Measurements from ENCODE around the gene DNHD1. TPM values are rescaled to one million over a fixed set of nuclear protein-coding genes. Genes with fewer than 3 reads are reported as not detected.

The DNHD1 gene
- total and polyA plus RNA-seq, 8 donors, result 1.8 to 45.1 (median 11.4) TPM

GRCh38 chr11:6617315-6617781 is 120.3 kb downstream of the DNHD1 start:
- 66 to 94% (median 89%) methylated on average over 4 to 5 of the region's 5 CpGs for WGBS, 5 donors
- Histone ChIP-seq H3K4me3 (peak overlapping the region in 2 of 4 donors; percentile 72 to 83), H3K36me3 (peaks cover 22 to 35% (median 30%) of the 10 kb centered on the region in 4 donors), H3K9me3 (no peaks in the 10 kb centered on the region), H3K27ac (peak overlapping the region in 4 of 5 donors; percentile 77 to 95 (median 90)), H3K27me3 (no peaks in the 10 kb centered on the region), H3K4me1 (peaks cover 21 to 43% (median 31%) of the 10 kb centered on the region in 4 donors)
- no peak for DNase-seq
- intact Hi-C loops (cut with DNase I; ENCODE audit: low total_unique reads), result no loop called here
- TF ChIP-seq POLR2AphosphoS5 (IDR thresholded peaks at IDR 0.05), result no peak
- TF ChIP-seq POLR2A (IDR thresholded peaks at IDR 0.05), result no peak
- no peak for TF ChIP-seq EP300 (IDR thresholded peaks at IDR 0.05)
- TF ChIP-seq, protein P1, sequence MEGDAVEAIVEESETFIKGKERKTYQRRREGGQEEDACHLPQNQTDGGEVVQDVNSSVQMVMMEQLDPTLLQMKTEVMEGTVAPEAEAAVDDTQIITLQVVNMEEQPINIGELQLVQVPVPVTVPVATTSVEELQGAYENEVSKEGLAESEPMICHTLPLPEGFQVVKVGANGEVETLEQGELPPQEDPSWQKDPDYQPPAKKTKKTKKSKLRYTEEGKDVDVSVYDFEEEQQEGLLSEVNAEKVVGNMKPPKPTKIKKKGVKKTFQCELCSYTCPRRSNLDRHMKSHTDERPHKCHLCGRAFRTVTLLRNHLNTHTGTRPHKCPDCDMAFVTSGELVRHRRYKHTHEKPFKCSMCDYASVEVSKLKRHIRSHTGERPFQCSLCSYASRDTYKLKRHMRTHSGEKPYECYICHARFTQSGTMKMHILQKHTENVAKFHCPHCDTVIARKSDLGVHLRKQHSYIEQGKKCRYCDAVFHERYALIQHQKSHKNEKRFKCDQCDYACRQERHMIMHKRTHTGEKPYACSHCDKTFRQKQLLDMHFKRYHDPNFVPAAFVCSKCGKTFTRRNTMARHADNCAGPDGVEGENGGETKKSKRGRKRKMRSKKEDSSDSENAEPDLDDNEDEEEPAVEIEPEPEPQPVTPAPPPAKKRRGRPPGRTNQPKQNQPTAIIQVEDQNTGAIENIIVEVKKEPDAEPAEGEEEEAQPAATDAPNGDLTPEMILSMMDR (IDR thresholded peaks at IDR 0.05), result no peak

GRCh38 chr11:6618117-6619003 is 121.3 kb downstream of the DNHD1 start:
- H3K9me3 ChIP-seq, result no peaks in the 10 kb centered on the region
- peaks cover 15 to 36% (median 24%) of the 10 kb centered on the region in 4 donors for H3K4me1 ChIP-seq
- H3K27me3 ChIP-seq, result no peaks in the 10 kb centered on the region
- peak overlapping the region; percentile 70 to 83 (median 74) for H3K4me3 ChIP-seq
- H3K27ac ChIP-seq, result peak overlapping the region; percentile 60 to 95 (median 86)
- intact Hi-C loops (cut with DNase I; ENCODE audit: low total_unique reads), result no loop called here
- TF ChIP-seq EP300 (IDR thresholded peaks at IDR 0.05) (no peak), POLR2A (IDR thresholded peaks at IDR 0.05) (no peak), POLR2AphosphoS5 (IDR thresholded peaks at IDR 0.05) (peak in 2 of 3 donors; percentile 72 to 73)
- TF ChIP-seq, protein P1 (IDR thresholded peaks at IDR 0.05), result no peak
- H3K36me3 ChIP-seq, result peaks cover 22 to 44% (median 37%) of the 10 kb centered on the region in 4 donors
- DNase-seq, result peak; percentile 49 to 85
- 8 to 11% (median 9%) methylated on average over 14 to 15 of the region's 15 CpGs for WGBS, 5 donors

DNA sequence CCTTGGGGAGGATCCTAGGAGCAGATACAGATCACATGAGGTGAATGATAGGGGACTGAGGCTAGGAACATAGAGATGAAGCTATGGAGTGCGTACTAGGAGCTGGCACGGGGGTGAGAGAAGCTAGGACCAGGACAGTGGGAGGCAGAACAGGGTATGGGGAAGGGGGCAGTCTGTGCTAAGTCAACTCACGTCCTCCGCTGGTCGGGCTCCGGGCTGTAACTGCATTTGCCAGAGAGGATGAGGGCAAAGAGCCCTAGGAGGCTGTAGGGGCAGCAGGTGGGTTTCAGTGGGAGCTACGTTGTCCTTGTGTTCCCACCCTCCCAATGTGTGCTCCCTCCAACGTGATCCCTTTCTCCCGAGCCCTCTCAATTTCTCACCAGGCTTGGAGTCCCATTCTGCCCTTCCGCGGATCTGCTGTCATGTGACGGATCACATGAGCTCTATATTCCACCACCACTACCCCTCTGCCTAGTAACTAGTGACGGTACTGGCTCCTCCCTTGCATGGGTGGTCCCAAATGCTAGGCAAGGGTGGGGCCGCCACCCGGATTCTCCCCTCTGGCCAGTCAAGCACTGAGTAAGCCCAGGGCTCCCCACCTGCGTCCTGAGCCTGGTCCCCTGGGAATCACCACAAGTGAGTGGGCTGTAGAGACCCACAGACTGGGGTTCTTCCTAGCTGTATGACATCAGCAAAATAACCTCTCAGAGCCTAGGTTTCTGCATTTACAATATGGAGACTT is 122.1 kb downstream of the DNHD1 start, which contains the start of gene TPP1:
TPP1 (minus strand) TSS at position 419 of the 742 bp plus-strand sequence; CDS start at position 397, 22 bp downstream.
- intact Hi-C loops (cut with DNase I; ENCODE audit: low total_unique reads), result no loop called here
- DNase-seq, result peak; percentile 94 to 98
- H3K4me3 ChIP-seq, result peak within 1 kb of the TSS; percentile 70 to 83 (median 74)
- H3K27ac ChIP-seq, result peak within 1 kb of the TSS; percentile 60 to 95 (median 86)
- TF ChIP-seq POLR2AphosphoS5 (IDR thresholded peaks at IDR 0.05) (peak; percentile 93 to 98 (median 96)), POLR2A (IDR thresholded peaks at IDR 0.05) (peak in 1 of 4 donors; percentile 20), EP300 (IDR thresholded peaks at IDR 0.05) (no peak)
- no peaks in the 10 kb centered on the region for H3K9me3 ChIP-seq
- H3K27me3 ChIP-seq, result no peaks in the 10 kb centered on the region
- WGBS, 5 donors, result 0 to 2% (median 0%) methylated on average over 15 to 16 of the region's 16 CpGs
- peaks cover 15 to 29% (median 21%) of the 10 kb centered on the region in 4 donors for H3K4me1 ChIP-seq
- H3K36me3 ChIP-seq, result peaks cover 22 to 50% (median 44%) of the 10 kb centered on the region in 4 donors

DNA sequence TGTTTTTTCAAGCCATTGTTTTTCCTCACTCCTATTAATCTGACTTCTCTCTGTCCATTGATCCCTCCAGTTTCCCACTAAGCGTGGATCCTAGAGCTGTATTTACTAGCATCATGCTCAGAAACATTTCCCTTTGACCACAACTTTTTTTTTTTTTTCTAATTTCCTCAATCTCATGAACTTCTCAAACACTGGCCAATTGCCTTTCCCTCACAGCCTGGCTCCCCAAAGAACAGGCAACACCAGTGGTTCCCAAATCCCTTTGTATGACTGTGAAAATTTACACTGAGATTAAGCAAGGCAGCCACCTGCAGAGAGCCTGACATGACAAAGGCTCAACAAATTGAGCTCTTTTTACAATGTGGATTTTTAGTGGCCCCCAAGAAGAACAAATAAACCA is 123.6 kb downstream of the DNHD1 start:
- H3K27ac ChIP-seq, result no peak overlapping the region
- H3K4me3 ChIP-seq, result no peak overlapping the region
- peaks cover 15 to 29% (median 21%) of the 10 kb centered on the region in 4 donors for H3K4me1 ChIP-seq
- no peak for DNase-seq
- intact Hi-C loops (cut with DNase I; ENCODE audit: low total_unique reads), result no loop called here
- no peaks in the 10 kb centered on the region for H3K27me3 ChIP-seq
- TF ChIP-seq POLR2AphosphoS5 (IDR thresholded peaks at IDR 0.05), result no peak
- no peak for TF ChIP-seq EP300 (IDR thresholded peaks at IDR 0.05)
- TF ChIP-seq POLR2A (IDR thresholded peaks at IDR 0.05), result no peak
- TF ChIP-seq, protein P1 (IDR thresholded peaks at IDR 0.05), result no peak
- peaks cover 19 to 50% (median 44%) of the 10 kb centered on the region in 4 donors for H3K36me3 ChIP-seq
- no peaks in the 10 kb centered on the region for H3K9me3 ChIP-seq
- 31 to 92% (median 77%) methylated on average over 1 of the region's 1 CpG for WGBS, 5 donors

Other genes starting within 250 kb of the DNHD1 start
- 10 to 100 TPM in 4 of 5 donors, not detected in 1; 17.5 to 47.8 (median 30.2) TPM for gene CCKBR, start 237.4 kb upstream of the DNHD1 start, total RNA-seq
- 10 to 100 TPM in 1 of 3 donors, 1 to 10 TPM in 2; 6.5 to 11.5 (median 7.5) TPM for gene CCKBR, start 237.4 kb upstream of the DNHD1 start, polyA plus RNA-seq
- 100 to 1,000 TPM in 1 of 5 donors, 10 to 100 TPM in 4; 12.8 to 166 (median 22.9) TPM for gene CAVIN3, start 176.8 kb upstream of the DNHD1 start, total RNA-seq
- gene CAVIN3, start 176.8 kb upstream of the DNHD1 start, polyA plus RNA-seq, result 100 to 1,000 TPM in 1 of 3 donors, 10 to 100 TPM in 2; 51.1 to 119 (median 68.4) TPM
- 10 to 100 TPM in 3 of 5 donors, 1 to 10 TPM in 2; 7.6 to 66.9 (median 31.4) TPM for gene SMPD1, start 106.8 kb upstream of the DNHD1 start, total RNA-seq
- 10 to 100 TPM; 16.0 to 20.2 (median 16.9) TPM for gene SMPD1, start 106.8 kb upstream of the DNHD1 start, polyA plus RNA-seq
- 10 to 100 TPM; 19.4 to 60.1 (median 26.6) TPM for gene APBB1, start 78.2 kb upstream of the DNHD1 start, total RNA-seq
- gene APBB1, start 78.2 kb upstream of the DNHD1 start, polyA plus RNA-seq, result 10 to 100 TPM; 18.8 to 22.8 (median 19.5) TPM
- gene HPX, start 56.3 kb upstream of the DNHD1 start, total RNA-seq, result 10 to 100 TPM in 1 of 5 donors, not detected in 4; 27.2 TPM
- gene HPX, start 56.3 kb upstream of the DNHD1 start, polyA plus RNA-seq, result 1 to 10 TPM in 2 of 3 donors, under 1 TPM in 1; 0.31 to 2.0 (median 1.5) TPM
- gene TRIM3, start 23.3 kb upstream of the DNHD1 start, total RNA-seq, result 100 to 1,000 TPM in 1 of 5 donors, 10 to 100 TPM in 4; 10.9 to 474 (median 34.2) TPM
- 10 to 100 TPM; 12.8 to 50.1 (median 16.7) TPM for gene TRIM3, start 23.3 kb upstream of the DNHD1 start, polyA plus RNA-seq
- 10 to 100 TPM; 44.0 to 91.1 (median 76.4) TPM for gene ARFIP2, start 15.9 kb upstream of the DNHD1 start, total RNA-seq
- gene ARFIP2, start 15.9 kb upstream of the DNHD1 start, polyA plus RNA-seq, result 10 to 100 TPM; 44.8 to 69.7 (median 52.0) TPM
- 100 to 1,000 TPM in 1 of 5 donors, 10 to 100 TPM in 3, 1 to 10 TPM in 1; 9.3 to 103 (median 25.9) TPM for gene TIMM10B, start 15.8 kb upstream of the DNHD1 start, total RNA-seq
- gene TIMM10B, start 15.8 kb upstream of the DNHD1 start, polyA plus RNA-seq, result 10 to 100 TPM; 14.9 to 25.8 (median 25.3) TPM
- gene RRP8, start 106.3 kb downstream of the DNHD1 start, total RNA-seq, result 10 to 100 TPM in 2 of 5 donors, 1 to 10 TPM in 3; 1.8 to 22.6 (median 7.6) TPM
- gene RRP8, start 106.3 kb downstream of the DNHD1 start, polyA plus RNA-seq, result 10 to 100 TPM; 16.5 to 23.1 (median 18.0) TPM
- gene ILK, start 106.5 kb downstream of the DNHD1 start, total RNA-seq, result 100 to 1,000 TPM in 4 of 5 donors, 10 to 100 TPM in 1; 60.0 to 308 (median 123) TPM
- gene ILK, start 106.5 kb downstream of the DNHD1 start, polyA plus RNA-seq, result 100 to 1,000 TPM; 123 to 138 (median 124) TPM
- gene TAF10, start 114.9 kb downstream of the DNHD1 start, total RNA-seq, result 100 to 1,000 TPM in 4 of 5 donors, 10 to 100 TPM in 1; 15.8 to 234 (median 163) TPM
- 100 to 1,000 TPM; 115 to 160 (median 154) TPM for gene TAF10, start 114.9 kb downstream of the DNHD1 start, polyA plus RNA-seq
- 100 to 1,000 TPM in 1 of 5 donors, 10 to 100 TPM in 4; 45.9 to 213 (median 91.5) TPM for gene TPP1, start 122.1 kb downstream of the DNHD1 start, total RNA-seq
- 10 to 100 TPM; 11.9 to 32.8 (median 26.1) TPM for gene TPP1, start 122.1 kb downstream of the DNHD1 start, polyA plus RNA-seq
- 10 to 100 TPM in 4 of 5 donors, 1 to 10 TPM in 1; 9.9 to 22.8 (median 17.4) TPM for gene DCHS1, start 158.5 kb downstream of the DNHD1 start, total RNA-seq
- 1 to 10 TPM in 2 of 3 donors, under 1 TPM in 1; 0.76 to 2.6 (median 1.6) TPM for gene DCHS1, start 158.5 kb downstream of the DNHD1 start, polyA plus RNA-seq
- 100 to 1,000 TPM in 1 of 5 donors, 10 to 100 TPM in 3, 1 to 10 TPM in 1; 9.0 to 148 (median 20.4) TPM for gene MRPL17, start 186.1 kb downstream of the DNHD1 start, total RNA-seq
- gene MRPL17, start 186.1 kb downstream of the DNHD1 start, polyA plus RNA-seq, result 10 to 100 TPM; 43.2 to 52.2 (median 49.4) TPM

All from stomach (tissue), 9 donors.